Gastrocnemius medialis (tissue), 4 donors: Measurements from ENCODE around the gene INPP5F. TPM values are rescaled to one million over a fixed set of nuclear protein-coding genes. Genes with fewer than 3 reads are reported as not detected.

Source experiments
- ATAC-seq, 2 donors: fragments of 150-250 bp; one replicate each; pipeline ENCODE4 v1.9.1; 2016
- DNase-seq, 2 donors: peaks; one replicate each; pipeline ENCODE4 v3.0.0-alpha.2; 2019
- H3K27ac ChIP-seq, 4 donors: fragments of 200-600 bp; sonication (generic); 1 replicate in 1 of 4; 2 replicates in 3 of 4; pipeline ENCODE4 v1.5.1; 2016 to 2018; ENCODE audit warnings: mild to moderate bottlenecking in 2 of 4, moderate library complexity in 1 of 4
- H3K27me3 ChIP-seq, 3 donors: fragments of 200-600 bp; sonication (generic) in 2 of 3; 1 replicate in 1 of 3; 2 replicates in 2 of 3; pipeline versions ENCODE4 v1.5.1 to v1.6.0; 2016 to 2019; ENCODE audit warnings: mild to moderate bottlenecking in 1 of 3, moderate library complexity in 1 of 3
- H3K36me3 ChIP-seq, 2 donors: fragments of 200-600 bp; sonication (generic) in 1 of 2; one replicate each; pipeline ENCODE4 v1.5.1; 2017 to 2018
- H3K4me1 ChIP-seq, 2 donors: fragments of 200-600 bp; sonication (generic) in 1 of 2; one replicate each; pipeline ENCODE4 v1.5.1; 2016 to 2017; ENCODE audit warnings: mild to moderate bottlenecking in 2 of 2
- H3K4me3 ChIP-seq, 4 donors: fragments of 200-600 bp; sonication (generic) in 3 of 4; 1 replicate in 1 of 4; 2 replicates in 3 of 4; pipeline ENCODE4 v1.5.1; 2016 to 2019; ENCODE audit warnings: mild to moderate bottlenecking in 2 of 4
- H3K9me3 ChIP-seq, 3 donors: fragments of 200-600 bp; sonication (generic) in 2 of 3; 1 replicate in 1 of 3; 2 replicates in 2 of 3; pipeline ENCODE4 v1.5.1; 2016 to 2019
- CTCF ChIP-seq, 5 experiments: fragments of 450-650 bp in 3 of 5; fragments of 200-600 bp in 2 of 5; sonication (generic) in 2 of 5; IDR thresholded peaks in 4 of 5; conservative IDR thresholded peaks in 1 of 5; 1 replicate in 4 of 5; 2 replicates in 1 of 5; pipeline ENCODE4 v1.5.1; 2016 to 2019; ENCODE audit warnings: antibody characterized with exemption in 5 of 5, mild to moderate bottlenecking in 3 of 5, moderate library complexity in 3 of 5
- POLR2A ChIP-seq, 2 donors: fragments of 450-650 bp; IDR thresholded peaks; one replicate each; pipeline ENCODE4 v1.6.1; 2017; ENCODE audit warnings: antibody characterized with exemption in 2 of 2, mild to moderate bottlenecking in 2 of 2, moderate library complexity in 2 of 2
- in situ Hi-C, 4 donors: fragments of 200-750 bp; cut with MboI; loops; one replicate each; pipeline versions ENCODE4 v1.15.0 to v1.8.0; 2017; ENCODE audit warnings: low sequenced_read_pairs in 4 of 4
- intact Hi-C: fragments of 100-400 bp; cut with DNase I; formaldehyde crosslinking; loops from one replicate; pipeline ENCODE4 v1.15.1; 2023; ENCODE audit warnings: low total_unique reads
- total RNA-seq, 4 donors: library from RNA; depleted of rRNA; stranded (reverse); fragments of >200 nt; gene quantifications; one replicate each; pipeline versions ENCODE4 v1.1.0 to v1.2.3, GENCODE V29; 2016

Gene INPP5F
- total RNA-seq, 4 donors from 2014 or later: 8.7 to 11.6 (median 10.5) TPM

DNA sequence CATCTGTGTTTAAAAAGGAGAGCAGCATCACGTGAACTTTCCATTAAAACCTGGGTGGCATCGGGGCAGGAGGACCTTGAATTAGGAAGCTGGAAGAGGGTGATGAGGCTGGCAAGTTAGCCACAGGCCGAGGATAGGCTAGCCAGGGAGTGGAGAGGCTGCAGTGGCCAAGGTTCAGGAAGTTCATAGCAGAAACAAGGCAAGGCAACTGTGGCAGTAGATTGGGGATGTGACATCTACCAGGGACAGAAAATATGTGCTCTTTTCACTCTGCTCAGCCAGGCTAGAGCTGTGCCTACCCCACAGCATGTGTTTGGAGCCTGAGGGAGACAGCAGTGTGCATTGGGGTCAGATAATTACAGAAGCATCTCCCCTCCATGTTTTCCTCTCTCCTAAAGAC lies 2.2 kb upstream of the INPP5F start:
- H3K4me1 ChIP-seq: peaks cover 18 to 26% of the 10 kb centered on the region in 2 donors
- intact Hi-C loops: no loop called here
- DNase-seq: no peak
- H3K27me3 ChIP-seq: no peaks in the 10 kb centered on the region
- TF ChIP-seq POLR2A (IDR thresholded peaks at IDR 0.05): no peak
- no peak for TF ChIP-seq CTCF (IDR thresholded peaks at IDR 0.05 in 4 of 5, conservative IDR thresholded peaks at IDR 0.05 in 1 of 5)
- no peak overlapping the region for H3K27ac ChIP-seq
- no peak overlapping the region for H3K4me3 ChIP-seq
- ATAC-seq: no peak
- no peaks in the 10 kb centered on the region for H3K9me3 ChIP-seq
- no peaks in the 10 kb centered on the region for H3K36me3 ChIP-seq
- in situ Hi-C loops: loop anchor here in 1 of 4 donors (25.0 kb wide), 1 partner anchor 111 kb away; no protein-coding TSS in a partner anchor

- Histone ChIP-seq H3K36me3 (no peaks in the 10 kb centered on the region), H3K9me3 (no peaks in the 10 kb centered on the region), H3K27ac (peak overlapping the region; percentile 92 to 96 (median 94)), H3K4me1 (peaks cover 18 to 26% of the 10 kb centered on the region in 2 donors), H3K4me3 (peak overlapping the region; percentile 74 to 88 (median 79)), H3K27me3 (no peaks in the 10 kb centered on the region)
- in situ Hi-C loops: loop anchor here in 2 of 4 donors (25.0 kb wide), 1 partner anchor 113 kb away; no protein-coding TSS in a partner anchor
- intact Hi-C loops: loop anchor here (1.0 kb wide), 2 partner anchors 39 to 128 kb away; no protein-coding TSS in a partner anchor
- DNase-seq (no peak), ATAC-seq (peak; percentile 30 to 43)
- TF ChIP-seq CTCF (IDR thresholded peaks at IDR 0.05 in 4 of 5, conservative IDR thresholded peaks at IDR 0.05 in 1 of 5): no peak
- no peak for TF ChIP-seq POLR2A (IDR thresholded peaks at IDR 0.05)
These were observed 995 bp upstream of the INPP5F start for GRCh38 chr10:119724593-119725516.

DNA sequence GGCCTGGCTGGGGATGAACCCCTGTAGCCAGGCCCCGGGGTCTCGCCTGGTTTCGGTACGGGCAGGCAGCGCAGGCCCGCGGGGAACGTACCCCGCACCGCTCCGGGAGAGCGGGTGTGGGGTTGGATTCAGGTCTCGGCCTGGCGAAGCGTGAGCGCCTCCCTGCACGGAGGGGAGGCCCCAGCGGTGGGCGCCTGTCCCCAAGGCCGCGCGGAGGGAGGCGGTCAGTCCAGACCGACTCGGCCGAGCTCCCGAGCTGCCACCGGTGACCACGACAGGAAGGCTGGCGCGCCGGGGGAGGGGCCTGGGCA lies 378 bp upstream of the INPP5F start:
- no peak for TF ChIP-seq CTCF (IDR thresholded peaks at IDR 0.05 in 4 of 5, conservative IDR thresholded peaks at IDR 0.05 in 1 of 5)
- peak; percentile 78 to 83 for TF ChIP-seq POLR2A (IDR thresholded peaks at IDR 0.05)
- no peaks in the 10 kb centered on the region for H3K36me3 ChIP-seq
- DNase-seq: no peak
- H3K4me3 ChIP-seq: peak overlapping the region; percentile 74 to 88 (median 79)
- H3K27ac ChIP-seq: peak overlapping the region; percentile 92 to 96 (median 94)
- intact Hi-C loops (loop anchor here (1.0 kb wide), 2 partner anchors 39 to 128 kb away; no protein-coding TSS in a partner anchor), in situ Hi-C loops (loop anchor here in 1 of 4 donors (25.0 kb wide), 1 partner anchor 113 kb away; no protein-coding TSS in a partner anchor)
- H3K4me1 ChIP-seq: peaks cover 18 to 26% of the 10 kb centered on the region in 2 donors
- ATAC-seq: peak; percentile 35
- H3K27me3 ChIP-seq: no peaks in the 10 kb centered on the region
- no peaks in the 10 kb centered on the region for H3K9me3 ChIP-seq

DNA sequence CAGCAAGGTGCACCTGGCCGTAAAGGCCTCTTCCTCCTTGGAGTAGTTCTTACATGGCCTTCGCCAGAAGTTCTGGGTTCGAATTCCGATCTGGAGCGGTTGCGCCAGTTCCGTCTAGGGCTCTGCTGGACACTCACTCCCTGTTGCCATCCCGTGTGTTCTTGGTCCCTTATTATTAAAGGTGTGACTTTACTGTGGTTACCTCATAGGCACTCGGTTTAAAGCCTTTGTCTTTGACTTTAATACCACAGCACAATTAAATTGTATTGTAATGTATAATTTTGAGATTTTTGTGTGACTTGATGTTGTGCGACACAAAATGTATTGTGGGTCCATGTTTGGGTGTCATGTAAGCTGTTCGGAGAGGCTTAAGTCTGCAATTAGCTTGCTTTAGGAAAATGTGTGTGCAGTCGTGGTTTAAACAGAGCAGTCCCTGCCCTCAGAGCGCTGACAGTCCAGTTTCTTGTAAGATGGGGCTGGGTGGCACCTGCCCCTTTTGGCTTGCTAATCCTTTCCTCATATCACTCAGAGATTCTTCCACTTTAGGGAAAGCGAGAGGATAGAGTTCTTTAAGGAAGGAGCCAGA lies 919 bp downstream of the INPP5F start:
- intact Hi-C loops (loop anchor here (1.0 kb wide), 1 partner anchor 75 kb away; the partner anchor contains the start of gene BAG3), in situ Hi-C loops (loop anchor here in 1 of 4 donors (25.0 kb wide), 1 partner anchor 114 kb away; no protein-coding TSS in a partner anchor)
- Histone ChIP-seq H3K4me1 (peaks cover 18 to 26% of the 10 kb centered on the region in 2 donors), H3K36me3 (no peaks in the 10 kb centered on the region), H3K27me3 (no peaks in the 10 kb centered on the region), H3K4me3 (peak overlapping the region; percentile 74 to 93 (median 82)), H3K27ac (peak overlapping the region; percentile 92 to 96 (median 94)), H3K9me3 (no peaks in the 10 kb centered on the region)
- no peak for TF ChIP-seq CTCF (IDR thresholded peaks at IDR 0.05 in 4 of 5, conservative IDR thresholded peaks at IDR 0.05 in 1 of 5)
- TF ChIP-seq POLR2A (IDR thresholded peaks at IDR 0.05): no peak
- ATAC-seq: no peak
- peak in 1 of 2 donors; percentile 18 for DNase-seq
